GM23338 (cell line): ENCODE data around the gene SEMA7A.

ENCODE experiments used
- CREB1 ChIP-seq: fragments of 250-450 bp; sonication (Bioruptor Pico); IDR thresholded peaks from 2 replicates; pipeline ENCODE4 v1.5.0; 2020; ENCODE audit warnings: low read depth, mild to moderate bottlenecking, moderate library complexity
- CTCF ChIP-seq, 2 experiments: fragments of 200-600 bp in 1 of 2; sonication (generic) in 1 of 2; conservative IDR thresholded peaks; 2 replicates each; pipeline versions ENCODE4 v1.5.1 to v1.6.1; 2016 to 2017; ENCODE audit warnings: antibody characterized with exemption in 2 of 2, low read depth in 2 of 2, mild to moderate bottlenecking in 2 of 2, moderate library complexity in 1 of 2
- EZH2 ChIP-seq: fragments of 200-600 bp; sonication (generic); IDR thresholded peaks from one replicate; pipeline ENCODE4 v1.8.0; 2017; ENCODE audit warnings: antibody characterized with exemption, mild to moderate bottlenecking, low read depth; ENCODE audit not compliant: unreplicated experiment
- EZH2phosphoT487 ChIP-seq: fragments of 200-600 bp; sonication (generic); IDR thresholded peaks from one replicate; pipeline ENCODE4 v1.8.1; 2018; ENCODE audit warnings: antibody characterized with exemption; ENCODE audit not compliant: unreplicated experiment
- POLR2AphosphoS5 ChIP-seq: IDR thresholded peaks from 2 replicates; pipeline ENCODE4 v1.6.1; 2016; ENCODE audit warnings: antibody characterized with exemption, low read depth
- REST ChIP-seq: IDR thresholded peaks from one replicate; pipeline ENCODE4 v1.6.1; 2018; ENCODE audit warnings: antibody characterized with exemption; ENCODE audit not compliant: unreplicated experiment

GRCh38 chr15:74425630-74426029, 8.1 kb downstream of the SEMA7A start:
- TF ChIP-seq EZH2phosphoT487 (no peak), EZH2 (no peak), CREB1 (CRISPR knock-in tag) (no peak), POLR2AphosphoS5 (no peak), CTCF (conservative IDR thresholded peaks at IDR 0.05; ENCODE audit: low read depth in 2 of 2) (no peak), REST (no peak)
